OCI-LY7 (cell line): ENCODE measurements around the gene OR4D1. TPM values are rescaled to one million over a fixed set of nuclear protein-coding genes. Genes with fewer than 3 reads are reported as not detected.
"Not testable (repeated sequence)": the region's sequence is repeated elsewhere in the genome, so short reads cannot be mapped to it uniquely, and the experiment has no call there.

Experiments
- Bru-seq: library from RNA; stranded (reverse); fragments of 400-500 nt; gene quantifications from one replicate; lab custom pipeline; 2021; lab: Mats Ljungman, UMichigan
- BruChase-seq, 2 experiments: library from RNA; stranded (reverse); fragments of 400-500 nt; gene quantifications; one replicate each; lab custom pipeline; 2021; lab: Mats Ljungman, UMichigan
- BruUV-seq: library from RNA; stranded (reverse); fragments of 400-500 nt; replicated peaks from 2 replicates; lab custom pipeline; 2021; lab: Mats Ljungman, UMichigan
- CTCF ChIA-PET: fragments of 300-600 bp; sonication (Branson Sonifier 250); formaldehyde crosslinking; loops from one replicate; lab custom pipeline; 2022; ENCODE audit warnings: antibody characterized with exemption; ENCODE audit not compliant: unreplicated experiment; lab: Charles Lee
- POLR2A ChIA-PET: fragments of 300-600 bp; sonication (Branson Sonifier 250); formaldehyde crosslinking; loops from one replicate; lab custom pipeline; 2022; ENCODE audit warnings: antibody characterized with exemption; lab: Charles Lee
- DNase-seq: peaks from one replicate; pipeline ENCODE4 v3.0.0-alpha.2; 2015; ENCODE audit warnings: low spot score
- H2AFZ ChIP-seq: fragments of 200-600 bp; sonication (generic), shearing (Covaris generic); 2 replicates; pipeline ENCODE4 v1.6.1; 2014; ENCODE audit warnings: mild to moderate bottlenecking, antibody characterized with exemption, low read length, moderate library complexity
- H3K27ac ChIP-seq: fragments of 200-600 bp; sonication (generic); 2 replicates; pipeline ENCODE4 v1.5.1; 2014; ENCODE audit warnings: mixed run types, low read depth, mild to moderate bottlenecking, moderate library complexity, low read length, inconsistent platforms; ENCODE audit not compliant: poor library complexity, severe bottlenecking
- H3K36me3 ChIP-seq: fragments of 200-600 bp; sonication (generic); 2 replicates; pipeline ENCODE4 v1.6.1; 2014; ENCODE audit warnings: mild to moderate bottlenecking, antibody characterized with exemption, low read length, moderate library complexity, mixed read lengths; ENCODE audit not compliant: insufficient read depth
- H3K4me1 ChIP-seq: fragments of 200-600 bp; sonication (generic); 2 replicates; pipeline ENCODE4 v1.5.1; 2014; ENCODE audit warnings: mild to moderate bottlenecking, low read length; ENCODE audit not compliant: insufficient read depth, poor library complexity, severe bottlenecking
- H3K4me2 ChIP-seq: fragments of 200-600 bp; sonication (generic); 2 replicates; pipeline ENCODE4 v1.6.1; 2014; ENCODE audit warnings: mild to moderate bottlenecking, low read length
- H3K4me3 ChIP-seq: fragments of 200-600 bp; sonication (generic); 2 replicates; pipeline ENCODE4 v1.5.1; 2014; ENCODE audit warnings: mild to moderate bottlenecking, low read depth, low read length; ENCODE audit not compliant: poor library complexity, severe bottlenecking
- H3K79me2 ChIP-seq: fragments of 200-600 bp; sonication (generic); 2 replicates; pipeline ENCODE4 v1.6.1; 2016; ENCODE audit warnings: low read depth, mild to moderate bottlenecking, low read length, moderate library complexity, mixed read lengths; ENCODE audit not compliant: insufficient read depth
- H3K9me2 ChIP-seq: fragments of 200-600 bp; sonication (generic); 2 replicates; pipeline ENCODE4 v1.6.1; 2016; ENCODE audit warnings: mild to moderate bottlenecking, low read length, mixed read lengths; ENCODE audit not compliant: insufficient read depth
- H3K9me3 ChIP-seq: fragments of 200-600 bp; sonication (generic); 2 replicates; pipeline ENCODE4 v1.6.1; 2014; ENCODE audit warnings: mild to moderate bottlenecking, mixed run types, low read length, mixed read lengths
- H4K20me1 ChIP-seq: fragments of 200-600 bp; sonication (generic); 2 replicates; pipeline ENCODE4 v1.6.1; 2014; ENCODE audit warnings: mild to moderate bottlenecking, antibody characterized with exemption, low read length, moderate library complexity, mixed read lengths; ENCODE audit not compliant: insufficient read depth
- EZH2phosphoT487 ChIP-seq: fragments of 200-600 bp; sonication (generic); IDR thresholded peaks from 2 replicates; pipeline ENCODE4 v1.6.1; 2018; ENCODE audit warnings: low read depth, borderline replicate concordance, mild to moderate bottlenecking, mixed run types, antibody characterized with exemption, low read length, moderate library complexity, mixed read lengths
- intact Hi-C: fragments of 100-400 bp; cut with micrococcal nuclease; formaldehyde crosslinking; loops from one replicate; pipeline ENCODE4 v1.10.0; 2022; ENCODE audit not compliant: unreplicated experiment
- long read RNA-seq: library from polyadenylated mRNA; stranded (forward); transcript quantifications from one replicate; pipeline ENCODE4 v2.0.0, GENCODE V29; 2022
- total RNA-seq, 2 experiments: library from RNA; depleted of rRNA in 1 of 2; stranded (reverse); fragments of >200 nt in 1 of 2; shearing (Covaris generic) in 1 of 2; gene quantifications; 2 replicates each; pipeline ENCODE4 v1.2.3, GENCODE V29; 2014 to 2022
- TF ChIP-seq, protein P1 (sequence below): fragments of 200-600 bp; sonication (generic); conservative IDR thresholded peaks from 2 replicates; pipeline ENCODE4 v1.5.1; 2014; ENCODE audit warnings: mild to moderate bottlenecking, antibody characterized with exemption, low read length, moderate library complexity, mixed read lengths

OR4D1 gene
- total RNA-seq (2014; rRNA removed; shearing (Covaris generic)) (not detected in 2 replicates), total RNA-seq (2022) (not detected in 2 replicates), Bru-seq, nascent RNA (not detected), BruChase-seq, experiment 1, labeled RNA remaining after a 6-hour chase (percentile 10 among the genes with signal in this experiment), BruChase-seq, experiment 2, labeled RNA remaining after a 2-hour chase (not detected)
- long read RNA-seq, result 0 reads

DNA sequence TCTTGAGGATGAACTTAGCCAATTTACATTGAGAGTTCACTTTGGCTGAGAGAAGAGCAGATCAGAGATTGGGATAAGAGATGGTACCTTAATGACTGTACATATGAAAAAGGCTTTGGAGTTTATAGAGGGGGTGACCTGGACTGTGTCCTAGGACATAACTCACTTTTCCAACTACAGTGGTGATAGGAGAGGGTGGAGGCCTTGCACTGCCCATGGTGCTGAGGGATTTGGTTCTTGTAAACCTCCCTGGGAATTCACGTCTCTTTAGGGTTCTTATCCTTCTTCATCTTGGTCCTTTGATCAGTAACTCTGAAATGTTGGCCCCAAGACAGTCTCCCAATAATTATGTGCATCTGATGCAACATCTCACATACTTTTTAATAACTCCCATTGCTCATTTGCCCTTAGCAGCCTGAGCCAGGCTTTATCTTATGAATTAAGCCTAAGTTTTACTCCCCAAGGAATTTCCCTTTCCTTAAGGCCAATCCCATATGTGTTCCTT lies at the start of gene OR4D1:
Gene OR4D1, plus strand, starts transcription at position 455 of the 505 bp plus-strand sequence. CDS start 6,770 bp downstream, outside the sequence.
- BruUV-seq, result no TSS peak
- CTCF ChIA-PET, result no interaction called here
- no peak within 1 kb of the TSS for H3K27ac ChIP-seq
- no peaks in the 10 kb centered on the region for H3K9me2 ChIP-seq
- intact Hi-C loops, result no loop called here
- H3K79me2 ChIP-seq, result no peaks in the 10 kb centered on the region
- H3K4me3 ChIP-seq, result no peak within 1 kb of the TSS
- no peaks in the 10 kb centered on the region; the same call in 1 of the 2 replicates for H3K36me3 ChIP-seq
- no peaks in the 10 kb centered on the region for H3K4me1 ChIP-seq
- TF ChIP-seq, protein P1, sequence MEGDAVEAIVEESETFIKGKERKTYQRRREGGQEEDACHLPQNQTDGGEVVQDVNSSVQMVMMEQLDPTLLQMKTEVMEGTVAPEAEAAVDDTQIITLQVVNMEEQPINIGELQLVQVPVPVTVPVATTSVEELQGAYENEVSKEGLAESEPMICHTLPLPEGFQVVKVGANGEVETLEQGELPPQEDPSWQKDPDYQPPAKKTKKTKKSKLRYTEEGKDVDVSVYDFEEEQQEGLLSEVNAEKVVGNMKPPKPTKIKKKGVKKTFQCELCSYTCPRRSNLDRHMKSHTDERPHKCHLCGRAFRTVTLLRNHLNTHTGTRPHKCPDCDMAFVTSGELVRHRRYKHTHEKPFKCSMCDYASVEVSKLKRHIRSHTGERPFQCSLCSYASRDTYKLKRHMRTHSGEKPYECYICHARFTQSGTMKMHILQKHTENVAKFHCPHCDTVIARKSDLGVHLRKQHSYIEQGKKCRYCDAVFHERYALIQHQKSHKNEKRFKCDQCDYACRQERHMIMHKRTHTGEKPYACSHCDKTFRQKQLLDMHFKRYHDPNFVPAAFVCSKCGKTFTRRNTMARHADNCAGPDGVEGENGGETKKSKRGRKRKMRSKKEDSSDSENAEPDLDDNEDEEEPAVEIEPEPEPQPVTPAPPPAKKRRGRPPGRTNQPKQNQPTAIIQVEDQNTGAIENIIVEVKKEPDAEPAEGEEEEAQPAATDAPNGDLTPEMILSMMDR, result no peak
- TF ChIP-seq EZH2phosphoT487, result no peak
- no peak within 1 kb of the TSS for H2AFZ ChIP-seq
- POLR2A ChIA-PET, result no interaction called here
- no peaks in the 10 kb centered on the region for H4K20me1 ChIP-seq
- H3K4me2 ChIP-seq, result no peak within 1 kb of the TSS
- peaks cover 5% of the 10 kb centered on the region; the same call in 1 of the 2 replicates for H3K9me3 ChIP-seq
- no peak for DNase-seq

DNA sequence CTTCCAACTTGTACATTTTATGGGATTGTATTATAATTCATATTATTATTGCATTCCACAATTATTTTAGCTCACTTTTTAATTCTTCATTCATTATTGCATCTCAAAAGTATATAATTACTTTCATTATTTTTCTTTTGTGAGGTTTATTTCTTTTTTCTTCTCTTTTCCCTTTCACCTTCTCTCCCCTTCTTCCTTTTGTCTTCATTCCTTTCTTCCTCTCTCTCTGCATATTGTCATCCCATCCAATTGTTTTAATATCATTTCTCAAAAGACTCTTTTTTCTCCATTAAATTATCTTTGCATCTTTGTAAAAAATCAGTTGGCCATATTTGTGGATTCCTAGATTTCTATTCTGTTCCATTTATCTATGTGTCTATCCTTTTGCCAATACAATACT lies 47.7 kb upstream of the OR4D1 start:
- TF ChIP-seq EZH2phosphoT487, result no peak
- TF ChIP-seq, protein P1, result no peak
- Histone ChIP-seq H3K9me3 (no peaks in the 10 kb centered on the region), H2AFZ (no peak overlapping the region), H3K4me3 (no peak overlapping the region), H3K4me1 (no peaks in the 10 kb centered on the region), H3K36me3 (no peaks in the 10 kb centered on the region), H3K4me2 (no peak overlapping the region), H3K9me2 (no peaks in the 10 kb centered on the region), H4K20me1 (no peaks in the 10 kb centered on the region), H3K27ac (no peak overlapping the region), H3K79me2 (no peaks in the 10 kb centered on the region)
- POLR2A ChIA-PET, result interaction anchor here (0.7 to 1.1 kb wide), 2 partner anchors 19 to 50 kb away, joined by 3 read pairs; no protein-coding TSS in a partner anchor
- intact Hi-C loops, result no loop called here
- DNase-seq, result no peak
- no TSS peak for BruUV-seq
- CTCF ChIA-PET, result no interaction called here

DNA sequence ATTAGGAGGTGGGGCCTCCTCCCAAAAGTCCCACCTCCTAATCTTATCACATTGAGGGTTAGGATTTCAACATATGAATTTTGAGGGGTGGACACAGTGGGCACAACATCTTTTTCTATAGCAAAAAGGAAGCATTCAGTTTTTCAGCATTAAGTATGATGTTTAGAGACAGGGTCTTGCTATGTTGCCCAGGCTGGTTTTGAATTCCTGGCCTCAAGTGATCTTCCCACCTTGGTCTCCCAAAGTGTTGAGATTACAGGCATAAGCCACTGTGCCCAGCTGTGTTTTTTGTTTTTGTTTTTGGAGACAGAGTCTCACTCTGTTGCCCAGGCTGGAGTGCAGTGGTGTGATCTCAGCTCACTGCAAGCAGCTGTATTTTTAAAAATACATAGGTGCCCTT lies 46.3 kb upstream of the OR4D1 start:
- POLR2A ChIA-PET, result not testable (repeated sequence)

More for the DNA sequence above, 46.3 kb upstream of the OR4D1 start:
- H3K36me3 ChIP-seq, BruUV-seq, H3K79me2 ChIP-seq, H4K20me1 ChIP-seq, H3K9me2 ChIP-seq, H3K9me3 ChIP-seq, H3K27ac ChIP-seq, H2AFZ ChIP-seq, H3K4me1 ChIP-seq, DNase-seq, intact Hi-C loops, H3K4me3 ChIP-seq, H3K4me2 ChIP-seq, CTCF ChIA-PET: not testable (repeated sequence)
